Endodermal cell (in vitro differentiated cells): ENCODE results near the gene DIPK1C. TPM values are rescaled to one million over a fixed set of nuclear protein-coding genes. Genes with fewer than 3 reads are reported as not detected.

Experiments used
- DNase-seq: peaks from one replicate; pipeline ENCODE4 v3.0.0-alpha.2; 2017
- H3K27ac ChIP-seq: 2 replicates; pipeline ENCODE4 v1.5.1; 2013; ENCODE audit warnings: mild to moderate bottlenecking, low read depth, low read length, moderate library complexity
- H3K27me3 ChIP-seq: 2 replicates; pipeline ENCODE4 v1.6.1; 2013; ENCODE audit warnings: mild to moderate bottlenecking, low read length, moderate library complexity; ENCODE audit not compliant: insufficient read depth, control insufficient read depth, poor library complexity, severe bottlenecking
- H3K36me3 ChIP-seq: 2 replicates; pipeline ENCODE4 v1.7.0; 2013; ENCODE audit warnings: mild to moderate bottlenecking, low read length, moderate library complexity; ENCODE audit not compliant: control insufficient read depth, insufficient read depth
- H3K4me1 ChIP-seq: one replicate; pipeline ENCODE4 v1.7.0; 2013; ENCODE audit warnings: low read length; ENCODE audit not compliant: control insufficient read depth, insufficient read depth
- H3K4me3 ChIP-seq: 2 replicates; pipeline ENCODE4 v1.5.1; 2013; ENCODE audit warnings: mild to moderate bottlenecking, low read length, moderate library complexity
- H3K9ac ChIP-seq: 2 replicates; pipeline ENCODE4 v1.6.1; 2013; ENCODE audit warnings: mild to moderate bottlenecking, low read length, moderate library complexity; ENCODE audit not compliant: poor library complexity, severe bottlenecking; ENCODE audit errors: extremely low read depth
- H3K9me3 ChIP-seq: 2 replicates; pipeline ENCODE4 v1.6.1; 2013; ENCODE audit warnings: mild to moderate bottlenecking, low read length, moderate library complexity; ENCODE audit not compliant: control insufficient read depth
- H3K27ac Mint-ChIP-seq: 2 replicates; pipeline ENCODE4 v1.8.0; 2020; ENCODE audit warnings: mixed read lengths
- H3K27me3 Mint-ChIP-seq: 2 replicates; pipeline ENCODE4 v1.8.0; 2021; ENCODE audit warnings: mild to moderate bottlenecking, mixed read lengths; ENCODE audit not compliant: insufficient read depth
- H3K36me3 Mint-ChIP-seq: 2 replicates; pipeline ENCODE4 v1.8.0; 2020; ENCODE audit warnings: low read depth, mixed read lengths
- H3K4me1 Mint-ChIP-seq: 2 replicates; pipeline ENCODE4 v1.8.0; 2020; ENCODE audit warnings: mixed read lengths
- H3K4me3 Mint-ChIP-seq: 2 replicates; pipeline ENCODE4 v1.8.0; 2020; ENCODE audit warnings: mild to moderate bottlenecking, moderate library complexity, mixed read lengths
- H3K9me3 Mint-ChIP-seq: 2 replicates; pipeline ENCODE4 v1.8.0; 2020; ENCODE audit warnings: mild to moderate bottlenecking, mixed read lengths
- CTCF ChIP-seq: fragments of 200-600 bp; sonication (generic); conservative IDR thresholded peaks from 2 replicates; pipeline ENCODE4 v1.5.0; 2021; ENCODE audit warnings: antibody characterized with exemption, mild to moderate bottlenecking
- WGBS, 2 experiments: methylation state at CpG; one replicate each; pipeline versions ENCODE4 v1.1.5 to v1.1.7; 2013; ENCODE audit warnings: missing lambda C conversion rate in 2 of 2, mixed read lengths in 1 of 2; ENCODE audit not compliant: insufficient coverage in 1 of 2, insufficient read length in 1 of 2; 5-methylcytosine and 5-hydroxymethylcytosine counted together
- total RNA-seq, 2 donors: library from RNA; stranded (reverse); fragmentation: NEBNext Ultra II Directional in 1 of 2; extraction: Animal tissue kit (Norgen Biotek cat#: 25700) in 1 of 2; gene quantifications; 2 replicates in 1 of 2; 3 replicates in 1 of 2; pipeline ENCODE4 v1.2.1, GENCODE V29; 2021

The DIPK1C gene
- total RNA-seq, 2 donors from 2014 or later = 0.13 TPM; not detected in 1

GRCh38 chr18:74446178-74446577, 10.9 kb downstream of the DIPK1C start:
- no peak for DNase-seq
- H3K4me3 Mint-ChIP-seq = no peak overlapping the region

DNA sequence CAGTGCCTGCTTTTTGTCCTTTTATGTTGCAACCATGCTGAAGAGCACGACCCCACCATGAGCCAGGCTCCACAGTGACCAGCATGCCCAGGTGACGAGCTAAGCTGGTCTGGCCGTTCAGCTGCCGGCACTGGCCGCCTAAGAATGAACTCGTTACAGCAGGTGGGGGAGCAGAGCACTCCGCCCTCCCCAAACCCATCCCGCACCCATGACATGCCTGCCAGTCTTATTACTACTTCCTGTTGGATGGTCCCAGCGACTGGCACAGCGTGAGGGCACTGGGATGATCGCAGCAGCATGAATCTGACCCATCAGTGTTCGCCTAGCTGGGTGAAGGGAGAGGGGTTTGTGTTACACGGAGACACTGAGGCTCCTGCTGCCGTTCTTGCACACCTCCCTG, 11.5 kb downstream of the DIPK1C start:
- no peak overlapping the region for H3K27ac ChIP-seq
- H3K4me3 ChIP-seq = no peak overlapping the region
- H3K4me3 Mint-ChIP-seq = no peak overlapping the region
- no peaks in the 10 kb centered on the region for H3K36me3 Mint-ChIP-seq
- H3K27ac Mint-ChIP-seq = no peak overlapping the region
- DNase-seq = no peak
- no peaks in the 10 kb centered on the region for H3K4me1 ChIP-seq
- no peaks in the 10 kb centered on the region for H3K36me3 ChIP-seq
- H3K27me3 ChIP-seq = no peaks in the 10 kb centered on the region
- H3K9me3 Mint-ChIP-seq = no peaks in the 10 kb centered on the region
- peaks cover 3% of the 10 kb centered on the region for H3K27me3 Mint-ChIP-seq
- 86 to 90% methylated on average over 14 of the region's 14 CpGs for WGBS, 2 experiments
- TF ChIP-seq CTCF = no peak
- H3K9ac ChIP-seq = no peak overlapping the region
- H3K4me1 Mint-ChIP-seq = no peaks in the 10 kb centered on the region
- H3K9me3 ChIP-seq = no peaks in the 10 kb centered on the region

More at GRCh38 chr18:74446178-74446577, 10.9 kb downstream of the DIPK1C start:
- TF ChIP-seq CTCF = no peak
- 88 to 93% methylated on average over 11 of the region's 11 CpGs for WGBS, 2 experiments
- Mint-ChIP-seq H3K27me3 (peaks cover 4% of the 10 kb centered on the region), H3K9me3 (no peaks in the 10 kb centered on the region), H3K27ac (no peak overlapping the region), H3K36me3 (no peaks in the 10 kb centered on the region), H3K4me1 (no peaks in the 10 kb centered on the region)
- H3K4me3 ChIP-seq = no peak overlapping the region
- no peaks in the 10 kb centered on the region for H3K36me3 ChIP-seq
- no peaks in the 10 kb centered on the region for H3K9me3 ChIP-seq
- H3K27me3 ChIP-seq = no peaks in the 10 kb centered on the region
- no peak overlapping the region for H3K27ac ChIP-seq
- no peaks in the 10 kb centered on the region for H3K4me1 ChIP-seq
- no peak overlapping the region for H3K9ac ChIP-seq

DNA sequence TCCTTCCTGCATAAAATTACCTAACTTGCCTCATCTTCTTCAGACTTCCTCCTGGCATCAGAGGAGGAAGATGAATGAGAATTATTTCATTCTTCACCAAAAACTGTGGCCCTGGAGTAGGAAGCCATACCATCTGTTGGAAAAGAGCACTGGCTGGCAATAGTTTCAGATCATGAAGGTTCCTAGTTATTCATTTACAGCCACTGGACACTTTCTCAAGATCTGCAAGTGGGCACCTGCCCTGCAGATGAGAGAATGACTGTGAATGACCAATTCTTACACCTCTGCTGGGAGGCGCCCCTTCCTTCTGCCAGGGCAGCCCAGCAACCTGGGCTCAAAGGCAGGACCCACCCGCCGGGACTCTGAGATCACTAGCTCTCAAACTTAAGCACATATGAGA, 13.0 kb downstream of the DIPK1C start:
- H3K9me3 ChIP-seq = no peaks in the 10 kb centered on the region
- Mint-ChIP-seq H3K27ac (no peak overlapping the region), H3K36me3 (no peaks in the 10 kb centered on the region), H3K27me3 (peaks cover 3% of the 10 kb centered on the region), H3K4me1 (no peaks in the 10 kb centered on the region), H3K9me3 (no peaks in the 10 kb centered on the region), H3K4me3 (no peak overlapping the region)
- H3K27ac ChIP-seq = no peak overlapping the region
- H3K36me3 ChIP-seq = no peaks in the 10 kb centered on the region
- DNase-seq = no peak
- no peaks in the 10 kb centered on the region for H3K27me3 ChIP-seq
- no peak overlapping the region for H3K4me3 ChIP-seq
- 80 to 94% methylated on average over 1 to 3 of the region's 3 CpGs for WGBS, 2 experiments
- H3K9ac ChIP-seq = no peak overlapping the region
- no peaks in the 10 kb centered on the region for H3K4me1 ChIP-seq
- TF ChIP-seq CTCF = no peak
